Measurements from ENCODE around the gene RING1. TPM values are rescaled to one million over a fixed set of nuclear protein-coding genes. Genes with fewer than 3 reads are reported as not detected.

RING1 gene
- polyA plus RNA-seq, 1 of the 3 experiments (the other 2 are of a cell fraction), result 61.3 TPM

DNA sequence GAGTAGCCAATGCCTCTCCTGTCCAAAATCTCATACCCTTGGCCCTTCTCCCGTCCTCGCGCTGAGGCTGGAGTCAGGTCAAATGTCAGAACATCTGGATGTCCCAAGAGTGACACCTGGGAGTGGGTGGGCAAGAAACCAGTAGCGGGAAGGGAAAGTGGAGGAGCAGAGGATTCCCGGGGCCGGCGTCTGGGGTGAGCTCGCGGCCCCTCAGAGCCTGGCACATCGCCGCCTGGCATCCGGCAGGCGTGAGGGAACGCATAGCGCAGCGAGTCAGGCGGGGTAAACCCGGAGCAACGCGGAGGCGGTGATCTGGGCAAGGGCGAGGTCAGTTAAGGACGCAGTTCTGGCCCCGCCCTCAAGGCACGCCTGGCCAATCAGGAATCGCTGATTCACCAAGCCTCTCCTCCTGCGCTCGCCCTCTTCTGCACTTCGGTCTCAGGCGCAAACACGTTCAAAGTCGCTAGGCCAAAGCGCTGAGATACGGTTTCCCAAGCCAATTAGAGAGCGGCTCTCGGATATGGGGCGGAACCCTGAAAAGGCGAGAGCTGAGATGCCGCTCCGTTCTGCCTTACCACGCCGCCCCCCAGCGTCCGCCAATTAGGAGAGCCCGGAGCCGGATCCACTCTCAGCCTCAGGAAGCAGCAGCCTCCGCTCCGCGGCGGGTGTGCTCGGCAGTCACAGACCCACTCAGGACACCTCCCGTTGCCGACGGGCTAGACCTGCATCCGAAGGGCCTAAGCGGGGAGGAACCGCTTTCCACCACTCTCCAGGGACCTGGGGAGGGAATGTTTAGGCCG, 40.8 kb downstream of the RING1 start (continued):
- TF ChIP-seq, protein P1, sequence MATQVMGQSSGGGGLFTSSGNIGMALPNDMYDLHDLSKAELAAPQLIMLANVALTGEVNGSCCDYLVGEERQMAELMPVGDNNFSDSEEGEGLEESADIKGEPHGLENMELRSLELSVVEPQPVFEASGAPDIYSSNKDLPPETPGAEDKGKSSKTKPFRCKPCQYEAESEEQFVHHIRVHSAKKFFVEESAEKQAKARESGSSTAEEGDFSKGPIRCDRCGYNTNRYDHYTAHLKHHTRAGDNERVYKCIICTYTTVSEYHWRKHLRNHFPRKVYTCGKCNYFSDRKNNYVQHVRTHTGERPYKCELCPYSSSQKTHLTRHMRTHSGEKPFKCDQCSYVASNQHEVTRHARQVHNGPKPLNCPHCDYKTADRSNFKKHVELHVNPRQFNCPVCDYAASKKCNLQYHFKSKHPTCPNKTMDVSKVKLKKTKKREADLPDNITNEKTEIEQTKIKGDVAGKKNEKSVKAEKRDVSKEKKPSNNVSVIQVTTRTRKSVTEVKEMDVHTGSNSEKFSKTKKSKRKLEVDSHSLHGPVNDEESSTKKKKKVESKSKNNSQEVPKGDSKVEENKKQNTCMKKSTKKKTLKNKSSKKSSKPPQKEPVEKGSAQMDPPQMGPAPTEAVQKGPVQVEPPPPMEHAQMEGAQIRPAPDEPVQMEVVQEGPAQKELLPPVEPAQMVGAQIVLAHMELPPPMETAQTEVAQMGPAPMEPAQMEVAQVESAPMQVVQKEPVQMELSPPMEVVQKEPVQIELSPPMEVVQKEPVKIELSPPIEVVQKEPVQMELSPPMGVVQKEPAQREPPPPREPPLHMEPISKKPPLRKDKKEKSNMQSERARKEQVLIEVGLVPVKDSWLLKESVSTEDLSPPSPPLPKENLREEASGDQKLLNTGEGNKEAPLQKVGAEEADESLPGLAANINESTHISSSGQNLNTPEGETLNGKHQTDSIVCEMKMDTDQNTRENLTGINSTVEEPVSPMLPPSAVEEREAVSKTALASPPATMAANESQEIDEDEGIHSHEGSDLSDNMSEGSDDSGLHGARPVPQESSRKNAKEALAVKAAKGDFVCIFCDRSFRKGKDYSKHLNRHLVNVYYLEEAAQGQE (IDR thresholded peaks at IDR 0.05; ENCODE audit: low read depth, low read length), result no peak
- no peak for TF ChIP-seq FOXM1 (IDR thresholded peaks at IDR 0.05; ENCODE audit: low read depth)
- no peak for TF ChIP-seq JUND (IDR thresholded peaks at IDR 0.05)
- no peak; the same call in 1 of the 2 replicates for TF ChIP-seq FOSL2 (IDR thresholded peaks at IDR 0.05; ENCODE audit: borderline replicate concordance, low read depth)
- TF ChIP-seq MXI1 (IDR thresholded peaks at IDR 0.05; ENCODE audit: low read depth, low read length), result peak; percentile 49; the same call in 1 of the 2 replicates
- TF ChIP-seq TCF12 (IDR thresholded peaks at IDR 0.05), result no peak
- TF ChIP-seq, protein P2, sequence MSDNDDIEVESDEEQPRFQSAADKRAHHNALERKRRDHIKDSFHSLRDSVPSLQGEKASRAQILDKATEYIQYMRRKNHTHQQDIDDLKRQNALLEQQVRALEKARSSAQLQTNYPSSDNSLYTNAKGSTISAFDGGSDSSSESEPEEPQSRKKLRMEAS (IDR thresholded peaks at IDR 0.05; ENCODE audit: low read depth), result peak; percentile 86; the same call in 1 of the 2 replicates
- no peak for TF ChIP-seq NFIC (IDR thresholded peaks at IDR 0.05; ENCODE audit: borderline replicate concordance)
- peak; percentile 27 for TF ChIP-seq CHD2 (IDR thresholded peaks at IDR 0.05; ENCODE audit: low read length, partially characterized antibody)

DNA sequence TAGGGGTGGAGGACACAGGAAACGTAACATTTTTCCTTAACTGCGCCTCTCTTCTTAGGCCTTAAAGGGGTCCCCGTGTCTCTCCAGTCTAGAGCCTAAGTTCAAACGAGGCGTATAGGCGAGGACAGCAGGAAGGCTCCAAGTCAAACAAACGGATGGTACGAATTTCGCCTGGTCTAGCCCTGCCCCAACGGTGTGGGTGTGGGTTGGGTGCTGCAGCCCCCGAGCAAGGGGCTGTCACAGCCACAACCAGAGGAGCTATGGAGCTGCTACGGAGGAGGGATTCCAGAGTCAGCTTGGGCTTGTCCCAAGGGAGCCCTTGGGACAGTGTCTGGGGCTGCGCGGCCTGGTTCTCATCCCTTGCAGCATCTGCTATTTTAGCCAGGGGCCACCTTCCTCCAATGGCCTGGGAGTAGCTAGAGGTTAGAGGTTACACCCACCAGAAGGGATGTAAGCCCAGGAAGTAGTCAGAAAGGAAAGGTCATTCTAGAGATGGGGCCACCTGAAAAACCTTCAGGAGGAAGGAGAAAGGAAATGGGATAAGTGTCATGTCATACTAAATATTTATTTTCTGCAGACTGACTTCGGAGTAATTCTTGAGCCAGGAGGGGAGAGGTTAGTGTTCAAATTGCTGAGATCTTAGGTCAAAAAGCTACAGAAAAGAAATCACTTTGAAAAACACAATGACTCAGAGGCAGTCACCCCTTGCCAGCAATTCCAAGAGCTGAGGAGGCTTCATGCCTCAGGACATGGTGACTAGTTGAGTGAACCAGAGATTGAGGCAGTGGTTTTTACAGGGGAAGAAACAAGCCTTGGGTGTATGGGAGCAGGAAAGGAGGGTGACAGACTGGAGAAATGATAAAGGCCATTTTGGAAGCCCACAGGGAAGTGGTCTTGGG, 41.7 kb downstream of the RING1 start:
- no peaks in the 10 kb centered on the region for H3K9me2 ChIP-seq
- CTCF ChIA-PET, result interaction anchor here (1.0 to 7.3 kb wide), 15 partner anchors 9 to 317 kb away, joined by 3 to 96 read pairs (median 18); partner anchors contain the start of genes RING1, RPS18 and VPS52
- peaks cover 41% of the 10 kb centered on the region for H3F3A ChIP-seq (replicated peaks; ENCODE audit: insufficient read depth)
- H3K27me3 ChIP-seq (ENCODE audit: insufficient read depth), result no peaks in the 10 kb centered on the region
- peaks cover 21 to 30% of the 10 kb centered on the region in 2 experiments for H3K4me1 ChIP-seq (ENCODE audit: control insufficient read depth in 1 of 2, insufficient read depth in 2 of 2, low read depth in 1 of 2, low read length in 1 of 2)
- peak; percentile 36 for DNase-seq
- no peaks in the 10 kb centered on the region for H3K9me3 ChIP-seq
- POLR2A ChIA-PET, result interaction anchor here (0.8 to 3.0 kb wide), 8 partner anchors 22 to 278 kb away, joined by 3 to 18 read pairs (median 4); partner anchors contain the start of genes B3GALT4, RING1, RPS18 and VPS52
- H3K27ac ChIP-seq (ENCODE audit: low read depth in 2 of 2, low read length in 1 of 2), result peak overlapping the region; percentile 96
- peak overlapping the region; percentile 80 for H2AFZ ChIP-seq (ENCODE audit: low read depth)
- no peaks in the 10 kb centered on the region for H4K20me1 ChIP-seq (ENCODE audit: insufficient read depth)
- peaks cover 10% of the 10 kb centered on the region; the same call in 1 of the 2 replicates for H3K79me2 ChIP-seq (ENCODE audit: insufficient read depth)
- peaks cover 6 to 16% of the 10 kb centered on the region in 2 experiments for H3K36me3 ChIP-seq (replicated peaks in 1 of 2; ENCODE audit: control insufficient read depth in 1 of 2, insufficient read depth in 2 of 2, low read length in 1 of 2)
- peak overlapping the region; percentile 90 for H3K9ac ChIP-seq
- TF ChIP-seq FOSL2 (IDR thresholded peaks at IDR 0.05; ENCODE audit: borderline replicate concordance, low read depth) (peak; percentile 34; the same call in 1 of the 2 replicates), NRF1 (IDR thresholded peaks at IDR 0.05; ENCODE audit: low read depth, low read length) (no peak)
- WGBS (ENCODE audit: low lambda C conversion rate), result 13% methylated on average over 15 of the region's 15 CpGs
- peak overlapping the region; percentile 62 to 71 for H3K4me3 ChIP-seq (ENCODE audit: low read depth in 2 of 2, low read length in 1 of 2)
- H3K4me2 ChIP-seq, result peak overlapping the region; percentile 97

Data from SK-N-SH (cell line).